ENCODE results near the gene KRTAP3-1. TPM values are rescaled to one million over a fixed set of nuclear protein-coding genes. Genes with fewer than 3 reads are reported as not detected.
"Not testable (repeated sequence)": the region's sequence is repeated elsewhere in the genome, so short reads cannot be mapped to it uniquely, and the experiment has no call there.

KRTAP3-1 gene
- polyA plus RNA-seq, 1 donor from 2014 or later, result not detected

GRCh38 chr17:41002814-41003213, 6.1 kb downstream of the KRTAP3-1 start:
- Histone ChIP-seq H3K9me3 (ENCODE audit: low read length) (no peaks in the 10 kb centered on the region), H3K4me3 (ENCODE audit: low read length) (no peak overlapping the region), H2AFZ (ENCODE audit: low read depth, low read length) (no peak overlapping the region), H3K4me2 (ENCODE audit: low read length) (no peak overlapping the region), H3F3A (ENCODE audit: insufficient read depth, low read length, poor library complexity, severe bottlenecking) (no peaks in the 10 kb centered on the region), H3K36me3 (ENCODE audit: insufficient read depth, low read length) (no peaks in the 10 kb centered on the region), H3K9ac (ENCODE audit: low read length) (no peak overlapping the region), H3K27me3 (ENCODE audit: insufficient read depth, low read depth, low read length) (no peaks in the 10 kb centered on the region), H3K79me2 (replicated peaks; ENCODE audit: insufficient read depth, low read length) (no peaks in the 10 kb centered on the region), H3K9me2 (ENCODE audit: insufficient read depth, low read length) (no peaks in the 10 kb centered on the region), H3K27ac (ENCODE audit: low read length) (no peak overlapping the region), H4K20me1 (ENCODE audit: insufficient read depth) (no peaks in the 10 kb centered on the region)
- TF ChIP-seq EP300 (conservative IDR thresholded peaks at IDR 0.05; ENCODE audit: poor library complexity, severe bottlenecking) (no peak), SMC3 (conservative IDR thresholded peaks at IDR 0.05; ENCODE audit: poor library complexity) (no peak), CTCF (IDR thresholded peaks at IDR 0.05; ENCODE audit: poor library complexity, severe bottlenecking) (no peak), MXI1 (conservative IDR thresholded peaks at IDR 0.05; ENCODE audit: poor library complexity, severe bottlenecking) (no peak), RAD21 (conservative IDR thresholded peaks at IDR 0.05) (no peak)

- H3K27ac ChIP-seq (ENCODE audit: low read length), result no peak overlapping the region
- no peaks in the 10 kb centered on the region for H3K36me3 ChIP-seq (ENCODE audit: insufficient read depth, low read length)
- TF ChIP-seq EP300 (conservative IDR thresholded peaks at IDR 0.05; ENCODE audit: poor library complexity, severe bottlenecking) (no peak), REST (IDR thresholded peaks at IDR 0.05; ENCODE audit: borderline replicate concordance) (no peak), EZH2 (IDR thresholded peaks at IDR 0.05; ENCODE audit: borderline replicate concordance, insufficient read depth, low read length, poor library complexity, severe bottlenecking) (no peak), SMC3 (conservative IDR thresholded peaks at IDR 0.05; ENCODE audit: poor library complexity) (no peak), MXI1 (conservative IDR thresholded peaks at IDR 0.05; ENCODE audit: poor library complexity, severe bottlenecking) (no peak), TAF1 (IDR thresholded peaks at IDR 0.05; ENCODE audit: low read depth) (no peak), POLR2AphosphoS5 (IDR thresholded peaks at IDR 0.05) (no peak), CTCF (IDR thresholded peaks at IDR 0.05; ENCODE audit: poor library complexity, severe bottlenecking) (no peak), RAD21 (conservative IDR thresholded peaks at IDR 0.05) (no peak)
- H4K20me1 ChIP-seq (ENCODE audit: insufficient read depth), result no peaks in the 10 kb centered on the region
- H3K4me3 ChIP-seq (ENCODE audit: low read length), result no peak overlapping the region
- H2AFZ ChIP-seq (ENCODE audit: low read depth, low read length), result no peak overlapping the region
- no peaks in the 10 kb centered on the region for H3K79me2 ChIP-seq (replicated peaks; ENCODE audit: insufficient read depth, low read length)
- H3K4me2 ChIP-seq (ENCODE audit: low read length), result no peak overlapping the region
- no peaks in the 10 kb centered on the region for H3F3A ChIP-seq (ENCODE audit: insufficient read depth, low read length, poor library complexity, severe bottlenecking)
- no peak overlapping the region for H3K9ac ChIP-seq (ENCODE audit: low read length)
- H3K9me3 ChIP-seq (ENCODE audit: low read length), result no peaks in the 10 kb centered on the region
- H3K27me3 ChIP-seq (ENCODE audit: insufficient read depth, low read depth, low read length), result no peaks in the 10 kb centered on the region
- H3K9me2 ChIP-seq (ENCODE audit: insufficient read depth, low read length), result no peaks in the 10 kb centered on the region
Observed at GRCh38 chr17:41001795-41002194, 7.1 kb downstream of the KRTAP3-1 start.

GRCh38 chr17:40999563-40999962, 9.4 kb downstream of the KRTAP3-1 start, which contains the start of gene KRTAP3-2:
Gene KRTAP3-2, minus strand, starts transcription at chr17:40999906. Its CDS starts 53 bp downstream, at chr17:40999853.
- H4K20me1 ChIP-seq (ENCODE audit: insufficient read depth); H3K36me3 ChIP-seq (ENCODE audit: insufficient read depth, low read length); H3K9me3 ChIP-seq (ENCODE audit: low read length); H2AFZ ChIP-seq (ENCODE audit: low read depth, low read length); H3K27me3 ChIP-seq (ENCODE audit: insufficient read depth, low read depth, low read length); H3F3A ChIP-seq (ENCODE audit: insufficient read depth, low read length, poor library complexity, severe bottlenecking); H3K4me2 ChIP-seq (ENCODE audit: low read length); H3K9ac ChIP-seq (ENCODE audit: low read length); H3K4me3 ChIP-seq (ENCODE audit: low read length); H3K9me2 ChIP-seq (ENCODE audit: insufficient read depth, low read length); H3K27ac ChIP-seq (ENCODE audit: low read length); H3K79me2 ChIP-seq (replicated peaks; ENCODE audit: insufficient read depth, low read length): not testable (repeated sequence)

Data from neural cell (in vitro differentiated cells).